ENCODE data around the gene PCYT2.

PCYT2 gene

GRCh38 chr17:81942167-81942553 is 31.0 kb upstream of the PCYT2 start:
- DNase-seq (ENCODE audit: low spot score), result no peak

GRCh38 chr17:81941484-81942166 is 30.4 kb upstream of the PCYT2 start:
- no peak for DNase-seq (ENCODE audit: low spot score)

- no peak for DNase-seq (ENCODE audit: low spot score)
Measured at GRCh38 chr17:81940538-81941483, 29.6 kb upstream of the PCYT2 start.

GRCh38 chr17:81939881-81940385 is 28.7 kb upstream of the PCYT2 start:
- no peak for DNase-seq (ENCODE audit: low spot score)

- DNase-seq (ENCODE audit: low spot score), result no peak
Measured at GRCh38 chr17:81939218-81939617, 28.0 kb upstream of the PCYT2 start.

GRCh38 chr17:81935709-81936084 is 24.5 kb upstream of the PCYT2 start:
- no peak for DNase-seq (ENCODE audit: low spot score)

- no peak for DNase-seq (ENCODE audit: low spot score)
Measured at GRCh38 chr17:81934850-81935708, 23.9 kb upstream of the PCYT2 start.

GRCh38 chr17:81934098-81934757 is 23.0 kb upstream of the PCYT2 start:
- no peak for DNase-seq (ENCODE audit: low spot score)

- DNase-seq (ENCODE audit: low spot score), result no peak
Measured at GRCh38 chr17:81933178-81933699, 22.0 kb upstream of the PCYT2 start.

GRCh38 chr17:81932333-81932983 is 21.3 kb upstream of the PCYT2 start:
- no peak for DNase-seq (ENCODE audit: low spot score)

- no peak for DNase-seq (ENCODE audit: low spot score)
Measured at GRCh38 chr17:81931557-81932332, 20.5 kb upstream of the PCYT2 start.

- DNase-seq (ENCODE audit: low spot score), result no peak
Measured at GRCh38 chr17:81931189-81931556, 20.0 kb upstream of the PCYT2 start.

GRCh38 chr17:81930142-81931125 is 19.2 kb upstream of the PCYT2 start:
- no peak for DNase-seq (ENCODE audit: low spot score)

GRCh38 chr17:81929253-81930141 is 18.3 kb upstream of the PCYT2 start:
- DNase-seq (ENCODE audit: low spot score), result no peak

- no peak for DNase-seq (ENCODE audit: low spot score)
Measured at GRCh38 chr17:81928544-81929252, 17.5 kb upstream of the PCYT2 start.

GRCh38 chr17:81927653-81928543 is 16.7 kb upstream of the PCYT2 start, which contains the start of gene MAFG:
MAFG (minus strand) TSS chr17:81927735; CDS start chr17:81923185, 4,550 bp downstream.
- DNase-seq (ENCODE audit: low spot score), result peak; percentile 88

All from CD4-positive, alpha-beta T cell treated with Interleukin-6 at 100 ng/mL for 8 hours (primary cell).